Stimulated activated CD8-positive, alpha-beta memory T cell treated with anti-CD3 and anti-CD28 coated beads, Interleukin-12 subunit alpha, Interleukin-12 subunit beta, amount 100 ng/mL, for 24 hours (primary cell): ENCODE measurements around the gene N4BP3.
"Not testable (repeated sequence)": the region's sequence is repeated elsewhere in the genome, so short reads cannot be mapped to it uniquely, and the experiment has no call there.

Source experiments
- DNase-seq: peaks from one replicate; pipeline ENCODE4 v3.0.0-alpha.2; 2020; ENCODE audit errors: extremely low read depth

The N4BP3 gene

GRCh38 chr5:178121391-178122276 is 8.3 kb downstream of the N4BP3 start:
- DNase-seq: no peak

GRCh38 chr5:178122346-178122745 is 9.0 kb downstream of the N4BP3 start:
- no peak for DNase-seq

- DNase-seq: no peak
These were observed 10.0 kb downstream of the N4BP3 start for GRCh38 chr5:178123094-178123965.

- no peak for DNase-seq
These were observed 10.9 kb downstream of the N4BP3 start for GRCh38 chr5:178123966-178124925.

- no peak for DNase-seq
These were observed 12.0 kb downstream of the N4BP3 start for GRCh38 chr5:178125253-178125906.

- DNase-seq: no peak
These were observed 13.2 kb downstream of the N4BP3 start for GRCh38 chr5:178126556-178126955.

- DNase-seq: not testable (repeated sequence)
These were observed 14.1 kb downstream of the N4BP3 start for GRCh38 chr5:178127300-178128009.

- DNase-seq: no peak
These were observed 16.0 kb downstream of the N4BP3 start for GRCh38 chr5:178129296-178129695.

- not testable (repeated sequence) for DNase-seq
These were observed 16.9 kb downstream of the N4BP3 start for GRCh38 chr5:178130234-178130575.

GRCh38 chr5:178130576-178131445 is 17.5 kb downstream of the N4BP3 start, which contains the start of gene RMND5B:
RMND5B (plus strand) TSS chr5:178131014; CDS start chr5:178138120, 7,106 bp downstream.
- DNase-seq: peak; percentile 64

GRCh38 chr5:178131446-178131996 is 18.2 kb downstream of the N4BP3 start:
- no peak for DNase-seq

GRCh38 chr5:178136990-178137389 is 23.7 kb downstream of the N4BP3 start:
- no peak for DNase-seq

- DNase-seq: no peak
These were observed 24.7 kb downstream of the N4BP3 start for GRCh38 chr5:178137991-178138390.

GRCh38 chr5:178141550-178141949 is 28.2 kb downstream of the N4BP3 start:
- no peak for DNase-seq

GRCh38 chr5:178142642-178143041 is 29.3 kb downstream of the N4BP3 start:
- DNase-seq: no peak

- DNase-seq: no peak
These were observed 29.9 kb downstream of the N4BP3 start for GRCh38 chr5:178143246-178143645.

GRCh38 chr5:178143901-178144300 is 30.6 kb downstream of the N4BP3 start:
- no peak for DNase-seq

- peak; percentile 37 for DNase-seq
These were observed 32.9 kb downstream of the N4BP3 start for GRCh38 chr5:178145965-178146820.
